ENCODE results near the gene BIVM.
"Not testable (repeated sequence)": the region's sequence is repeated elsewhere in the genome, so short reads cannot be mapped to it uniquely, and the experiment has no call there.

The BIVM gene

GRCh38 chr13:102798581-102799425, at the start of gene BIVM, which contains the start of gene POGLUT2:
TSS of gene BIVM (plus strand) at chr13:102799119. CDS start at chr13:102807268, 8,149 bp downstream.
TSS of gene POGLUT2 (minus strand) at chr13:102798976. CDS start at chr13:102798670, 306 bp downstream.
- DNase-seq: peak; percentile 57

- DNase-seq: no peak
Measured at GRCh38 chr13:102751886-102752285, 47.0 kb upstream of the BIVM start.

- no peak for DNase-seq
Measured at GRCh38 chr13:102757006-102757405, 41.9 kb upstream of the BIVM start.

GRCh38 chr13:102758842-102759241, 40.1 kb upstream of the BIVM start:
- no peak for DNase-seq

GRCh38 chr13:102761071-102761470, 37.8 kb upstream of the BIVM start:
- DNase-seq: no peak

- no peak for DNase-seq
Measured at GRCh38 chr13:102763741-102764140, 35.2 kb upstream of the BIVM start.

GRCh38 chr13:102768909-102769308, 30.0 kb upstream of the BIVM start:
- DNase-seq: no peak

- DNase-seq: no peak
Measured at GRCh38 chr13:102769679-102770078, 29.2 kb upstream of the BIVM start.

GRCh38 chr13:102770435-102770834, 28.5 kb upstream of the BIVM start:
- DNase-seq: no peak

GRCh38 chr13:102771298-102772041, 27.4 kb upstream of the BIVM start:
- no peak for DNase-seq

- DNase-seq: no peak
Measured at GRCh38 chr13:102772042-102772425, 26.9 kb upstream of the BIVM start.

GRCh38 chr13:102773441-102774213, 25.3 kb upstream of the BIVM start, which contains the start of gene TEX30:
TSS of gene TEX30 (minus strand) at chr13:102773786. CDS start at chr13:102770026, 3,760 bp downstream.
- peak; percentile 7 for DNase-seq

- DNase-seq: no peak
Measured at GRCh38 chr13:102774214-102774568, 24.7 kb upstream of the BIVM start.

- no peak for DNase-seq
Measured at GRCh38 chr13:102774591-102775520, 24.1 kb upstream of the BIVM start.

- DNase-seq: no peak
Measured at GRCh38 chr13:102776271-102776670, 22.6 kb upstream of the BIVM start.

- DNase-seq: no peak
Measured at GRCh38 chr13:102777736-102778135, 21.2 kb upstream of the BIVM start.

- DNase-seq: no peak
Measured at GRCh38 chr13:102779436-102780159, 19.3 kb upstream of the BIVM start.

GRCh38 chr13:102780656-102781055, 18.3 kb upstream of the BIVM start:
- DNase-seq: not testable (repeated sequence)

- DNase-seq: no peak
Measured at GRCh38 chr13:102781591-102781990, 17.3 kb upstream of the BIVM start.

GRCh38 chr13:102784483-102784882, 14.4 kb upstream of the BIVM start:
- no peak for DNase-seq

GRCh38 chr13:102788683-102789082, 10.2 kb upstream of the BIVM start:
- no peak for DNase-seq
